ENCODE data around the gene FOXS1.

The FOXS1 gene

DNA sequence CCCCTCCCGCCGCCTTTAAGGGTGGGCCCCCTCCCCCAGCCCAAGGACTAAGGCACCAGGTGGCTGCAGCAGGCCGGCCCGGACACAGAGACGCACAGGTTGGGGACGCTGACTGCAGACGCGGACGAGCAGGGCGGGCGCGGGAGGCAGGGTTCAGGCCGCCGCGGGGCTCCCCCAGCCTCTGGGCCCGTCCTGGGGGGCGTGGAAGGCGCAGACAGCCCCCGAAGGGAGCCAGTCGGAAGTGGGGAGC, 15.7 kb upstream of the FOXS1 start:
- POLR2A ChIA-PET, result interaction anchor here (1.4 to 1.8 kb wide), 2 partner anchors 9 to 91 kb away, joined by 5 to 7 read pairs; partner anchors contain the start of genes DUSP15, PDRG1 and TTLL9
- TF ChIP-seq NFRKB (IDR thresholded peaks at IDR 0.05) (no peak), FOXK2 (IDR thresholded peaks at IDR 0.05) (no peak), ZNF384 (IDR thresholded peaks at IDR 0.05) (no peak)
- DNase-seq (ENCODE audit: extremely low spot score), result no peak
- CTCF ChIA-PET, result interaction anchor here (1.0 kb wide), 1 partner anchor 38 kb away, joined by 3 read pairs; no protein-coding TSS in a partner anchor

DNA sequence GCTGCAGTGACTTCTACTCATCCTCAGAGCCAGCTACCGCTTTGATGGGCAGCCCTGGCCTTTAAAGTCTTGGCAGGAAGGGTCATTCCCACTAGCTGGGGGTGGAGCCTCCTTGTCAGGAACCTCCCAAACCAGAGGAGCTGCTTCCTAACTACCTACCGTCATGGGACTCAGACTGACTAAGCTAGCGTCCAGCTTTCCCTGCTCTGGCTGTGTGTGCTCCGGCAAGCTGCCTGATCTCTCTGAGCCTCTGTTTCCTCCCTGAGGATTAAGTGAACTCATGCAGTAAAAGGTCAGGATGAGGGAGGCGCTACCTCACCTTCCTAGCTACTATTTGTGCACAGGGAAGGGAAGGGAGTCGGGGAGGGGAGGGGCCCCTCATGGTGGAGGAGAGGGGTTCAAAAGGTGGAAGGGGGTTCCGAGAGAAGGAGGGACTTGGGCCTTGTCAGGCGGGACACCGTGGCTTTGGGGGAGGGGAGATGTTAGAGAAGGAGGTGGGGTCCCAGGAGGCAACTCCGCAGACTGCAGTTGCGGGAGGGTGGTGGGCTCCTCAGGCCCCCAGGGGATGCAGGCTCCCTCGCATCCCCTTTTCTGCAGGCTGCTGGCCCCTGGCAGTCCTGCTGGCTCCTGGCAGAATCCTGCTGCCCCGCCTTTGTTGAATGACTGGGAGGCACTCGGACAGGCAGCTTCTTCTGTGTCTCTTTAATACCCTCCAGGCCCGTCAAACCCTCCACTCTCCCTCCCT, 15.2 kb upstream of the FOXS1 start:
- TF ChIP-seq CTBP1 (IDR thresholded peaks at IDR 0.05; ENCODE audit: borderline replicate concordance), result no peak
- TF ChIP-seq, protein P1, sequence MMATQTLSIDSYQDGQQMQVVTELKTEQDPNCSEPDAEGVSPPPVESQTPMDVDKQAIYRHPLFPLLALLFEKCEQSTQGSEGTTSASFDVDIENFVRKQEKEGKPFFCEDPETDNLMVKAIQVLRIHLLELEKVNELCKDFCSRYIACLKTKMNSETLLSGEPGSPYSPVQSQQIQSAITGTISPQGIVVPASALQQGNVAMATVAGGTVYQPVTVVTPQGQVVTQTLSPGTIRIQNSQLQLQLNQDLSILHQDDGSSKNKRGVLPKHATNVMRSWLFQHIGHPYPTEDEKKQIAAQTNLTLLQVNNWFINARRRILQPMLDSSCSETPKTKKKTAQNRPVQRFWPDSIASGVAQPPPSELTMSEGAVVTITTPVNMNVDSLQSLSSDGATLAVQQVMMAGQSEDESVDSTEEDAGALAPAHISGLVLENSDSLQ (IDR thresholded peaks at IDR 0.05), result no peak
- no peak for TF ChIP-seq SP1 (IDR thresholded peaks at IDR 0.05)
- no peak for TF ChIP-seq BHLHE40 (IDR thresholded peaks at IDR 0.05; ENCODE audit: borderline replicate concordance)
- no peak for TF ChIP-seq SUZ12 (IDR thresholded peaks at IDR 0.05)
- no peak for TF ChIP-seq ELF4 (IDR thresholded peaks at IDR 0.05)
- TF ChIP-seq FOXK2 (IDR thresholded peaks at IDR 0.05), result no peak
- no peak for TF ChIP-seq HDGF (IDR thresholded peaks at IDR 0.05; ENCODE audit: borderline replicate concordance)
- no peak for TF ChIP-seq ZNF384 (IDR thresholded peaks at IDR 0.05)
- no peak for TF ChIP-seq L3MBTL2 (conservative IDR thresholded peaks at IDR 0.05)
- TF ChIP-seq ARNT (IDR thresholded peaks at IDR 0.05), result no peak
- no peak for TF ChIP-seq TARDBP (IDR thresholded peaks at IDR 0.05)
- TF ChIP-seq FOXA1 (IDR thresholded peaks at IDR 0.05), result no peak
- no peak for TF ChIP-seq FOXM1 (IDR thresholded peaks at IDR 0.05; ENCODE audit: borderline replicate concordance)
- no peak for TF ChIP-seq LEF1 (IDR thresholded peaks at IDR 0.05; ENCODE audit: borderline replicate concordance)
- TF ChIP-seq NFRKB (IDR thresholded peaks at IDR 0.05), result no peak
- ChIA-PET CTCF (interaction anchor here (1.0 to 1.5 kb wide), 3 partner anchors 14 to 171 kb away, joined by 3 to 4 read pairs (median 3); no protein-coding TSS in a partner anchor), POLR2A (interaction anchor here (0.7 to 1.8 kb wide), 3 partner anchors 9 to 91 kb away, joined by 3 to 7 read pairs (median 5); partner anchors contain the start of genes DUSP15, PDRG1 and TTLL9)
- no peak for DNase-seq (ENCODE audit: extremely low spot score)

DNA sequence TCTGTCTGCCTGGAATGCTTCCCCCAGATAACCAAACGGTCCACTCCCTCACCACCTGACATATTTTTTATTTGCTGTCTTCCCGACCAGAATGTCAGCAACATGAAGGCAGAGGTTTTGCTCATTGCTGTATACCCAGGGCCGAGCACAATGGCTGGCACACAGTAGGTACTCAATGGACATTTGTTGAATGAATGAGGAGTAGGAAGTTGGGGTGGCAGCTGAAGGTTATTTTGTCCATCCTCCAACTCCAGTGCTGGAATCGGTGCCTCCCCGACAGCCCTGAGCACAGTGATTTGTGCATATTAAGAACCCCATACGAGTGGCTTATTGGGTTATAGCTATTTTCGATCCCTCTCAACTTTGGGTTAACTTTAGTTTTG, 14.6 kb upstream of the FOXS1 start:
- ChIA-PET CTCF (interaction anchor here (1.0 to 1.5 kb wide), 3 partner anchors 13 to 172 kb away, joined by 3 to 4 read pairs (median 3); no protein-coding TSS in a partner anchor), POLR2A (interaction anchor here (1.4 to 1.8 kb wide), 2 partner anchors 10 to 92 kb away, joined by 5 to 7 read pairs; partner anchors contain the start of genes DUSP15, PDRG1 and TTLL9)
- DNase-seq (ENCODE audit: extremely low spot score), result no peak
- TF ChIP-seq TARDBP (IDR thresholded peaks at IDR 0.05), result no peak
- TF ChIP-seq HDGF (IDR thresholded peaks at IDR 0.05; ENCODE audit: borderline replicate concordance), result no peak
- no peak for TF ChIP-seq ARNT (IDR thresholded peaks at IDR 0.05)
- TF ChIP-seq LEF1 (IDR thresholded peaks at IDR 0.05; ENCODE audit: borderline replicate concordance), result no peak
- TF ChIP-seq SP1 (IDR thresholded peaks at IDR 0.05), result no peak
- no peak for TF ChIP-seq NFRKB (IDR thresholded peaks at IDR 0.05)
- no peak for TF ChIP-seq ZNF384 (IDR thresholded peaks at IDR 0.05)
- TF ChIP-seq, protein P1 (IDR thresholded peaks at IDR 0.05), result no peak
- TF ChIP-seq CTBP1 (IDR thresholded peaks at IDR 0.05; ENCODE audit: borderline replicate concordance), result no peak
- no peak for TF ChIP-seq FOXK2 (IDR thresholded peaks at IDR 0.05)
- TF ChIP-seq BHLHE40 (IDR thresholded peaks at IDR 0.05; ENCODE audit: borderline replicate concordance), result no peak

DNA sequence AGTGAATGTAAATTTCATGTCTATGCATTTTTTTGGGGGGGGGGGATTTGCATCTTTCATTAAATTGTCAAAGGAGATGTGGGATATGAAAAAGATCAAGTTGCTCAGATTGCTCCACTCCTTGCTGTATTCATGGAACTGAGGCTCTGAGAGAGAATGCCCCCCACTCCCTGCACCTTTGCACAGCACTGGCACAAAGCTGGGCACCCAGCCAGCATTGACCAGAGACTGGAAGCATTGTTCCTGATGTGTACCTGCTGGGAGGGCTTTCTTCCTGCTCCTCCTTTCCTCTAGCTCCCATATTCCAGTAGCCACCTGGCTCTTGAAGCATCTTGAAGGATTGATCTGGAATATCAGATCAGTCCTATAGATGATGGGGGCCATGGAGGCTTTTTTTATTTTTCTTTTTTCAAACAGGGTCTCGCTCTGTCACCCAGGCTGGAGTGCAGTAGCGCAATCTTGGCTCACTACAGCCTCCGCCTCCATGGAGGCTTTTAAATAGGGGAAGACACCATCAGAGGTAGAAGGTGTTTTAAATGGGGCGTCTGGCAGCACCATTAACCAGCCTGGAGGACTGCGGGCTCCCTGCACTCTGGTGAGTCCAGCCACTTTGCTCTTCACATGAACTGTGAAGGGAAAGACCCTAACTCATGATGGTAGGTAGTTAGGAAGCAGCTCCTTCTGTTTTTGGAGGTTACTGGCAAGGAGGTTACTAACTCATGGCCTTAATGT, 14.0 kb upstream of the FOXS1 start:
- POLR2A ChIA-PET, result interaction anchor here (1.4 to 1.8 kb wide), 2 partner anchors 10 to 92 kb away, joined by 5 to 7 read pairs; partner anchors contain the start of genes DUSP15, PDRG1 and TTLL9
- TF ChIP-seq FOXA1 (IDR thresholded peaks at IDR 0.05), result no peak
- no peak for TF ChIP-seq SP1 (IDR thresholded peaks at IDR 0.05)
- TF ChIP-seq NFRKB (IDR thresholded peaks at IDR 0.05), result no peak
- no peak for TF ChIP-seq LEF1 (IDR thresholded peaks at IDR 0.05; ENCODE audit: borderline replicate concordance)
- TF ChIP-seq, protein P1 (IDR thresholded peaks at IDR 0.05), result no peak
- DNase-seq (ENCODE audit: extremely low spot score), result no peak
- CTCF ChIA-PET, result interaction anchor here (1.1 to 1.5 kb wide), 2 partner anchors 13 to 172 kb away, joined by 3 to 4 read pairs; no protein-coding TSS in a partner anchor

DNA sequence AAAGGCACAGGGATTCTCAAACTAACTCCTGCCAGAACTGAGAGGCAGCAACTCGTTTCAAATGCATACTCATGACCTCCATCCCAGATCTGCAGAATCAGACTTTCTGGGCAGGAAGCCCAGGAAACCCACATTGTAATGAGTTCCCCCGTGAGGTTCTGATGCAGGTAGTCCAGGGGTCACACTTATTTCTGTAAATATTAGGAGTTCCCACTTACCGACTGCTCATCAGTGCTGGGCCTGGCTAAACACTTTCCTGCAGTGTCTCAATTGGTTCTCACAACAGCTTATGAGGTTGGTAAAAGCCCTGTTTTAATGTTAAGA, 13.3 kb upstream of the FOXS1 start:
- TF ChIP-seq FOXM1 (IDR thresholded peaks at IDR 0.05; ENCODE audit: borderline replicate concordance) (no peak), ARNT (IDR thresholded peaks at IDR 0.05) (no peak), NFRKB (IDR thresholded peaks at IDR 0.05) (no peak), FOXA1 (IDR thresholded peaks at IDR 0.05) (no peak), SP1 (IDR thresholded peaks at IDR 0.05) (no peak), SUZ12 (IDR thresholded peaks at IDR 0.05) (no peak), TARDBP (IDR thresholded peaks at IDR 0.05) (no peak), HDGF (IDR thresholded peaks at IDR 0.05; ENCODE audit: borderline replicate concordance) (no peak), ELF4 (IDR thresholded peaks at IDR 0.05) (no peak), FOXK2 (IDR thresholded peaks at IDR 0.05) (no peak), LEF1 (IDR thresholded peaks at IDR 0.05; ENCODE audit: borderline replicate concordance) (no peak), ZNF384 (IDR thresholded peaks at IDR 0.05) (no peak)
- TF ChIP-seq, protein P1 (IDR thresholded peaks at IDR 0.05), result no peak
- CTCF ChIA-PET, result no interaction called here
- DNase-seq (ENCODE audit: extremely low spot score), result no peak
- POLR2A ChIA-PET, result no interaction called here

Measured in HEK293T (cell line).